Activated naive CD4-positive, alpha-beta T cell treated with anti-CD3 and anti-CD28 coated beads, Interleukin-2, amount 10 ng/mL, durations not matched to agents 7 days and 5 days (primary cell): ENCODE results near the gene OLFM3.

Experiments
- CTCF ChIA-PET: fragments of 350-600 bp; sonication (Branson Sonifier 250); formaldehyde crosslinking; loops from one replicate; lab custom pipeline; 2021; ENCODE audit warnings: antibody characterized with exemption; lab: Charles Lee
- DNase-seq: peaks from one replicate; pipeline ENCODE4 v3.0.0-alpha.2; 2020
- H3K27ac Mint-ChIP-seq: one replicate; pipeline ENCODE4 v1.8.0; 2021; ENCODE audit warnings: mild to moderate bottlenecking, moderate library complexity, mixed read lengths
- H3K27me3 Mint-ChIP-seq: one replicate; pipeline ENCODE4 v1.8.0; 2021; ENCODE audit warnings: mild to moderate bottlenecking, mixed read lengths
- H3K36me3 Mint-ChIP-seq: one replicate; pipeline ENCODE4 v1.8.0; 2021; ENCODE audit warnings: mixed read lengths
- H3K4me1 Mint-ChIP-seq: one replicate; pipeline ENCODE4 v1.8.0; 2021; ENCODE audit warnings: mixed read lengths
- H3K4me3 Mint-ChIP-seq: one replicate; pipeline ENCODE4 v1.8.0; 2021; ENCODE audit warnings: mild to moderate bottlenecking, moderate library complexity, mixed read lengths
- H3K9me3 Mint-ChIP-seq: one replicate; pipeline ENCODE4 v1.8.0; 2021; ENCODE audit warnings: mixed read lengths

The OLFM3 gene

GRCh38 chr1:101756411-101756810 lies 240.3 kb downstream of the OLFM3 start:
- DNase-seq: no peak
- no peak overlapping the region for H3K27ac Mint-ChIP-seq
- no peaks in the 10 kb centered on the region for H3K9me3 Mint-ChIP-seq
- CTCF ChIA-PET: no interaction called here
- no peak overlapping the region for H3K4me3 Mint-ChIP-seq
- H3K4me1 Mint-ChIP-seq: no peaks in the 10 kb centered on the region
- H3K27me3 Mint-ChIP-seq: no peaks in the 10 kb centered on the region
- H3K36me3 Mint-ChIP-seq: no peaks in the 10 kb centered on the region
